ENCODE data around the gene PSMB10.

The PSMB10 gene

GRCh38 chr16:67936124-67936879 lies at the start of gene PSMB10:
TSS of gene PSMB10 (minus strand) at chr16:67936850. CDS start at chr16:67936749, 101 bp downstream.
- peak within 1 kb of the TSS; percentile 96 for H3K4me3 ChIP-seq (ENCODE audit: low read length)
- no peak for TF ChIP-seq CTCF (conservative IDR thresholded peaks at IDR 0.05; ENCODE audit: low read depth, low read length)
- no peak for DNase-seq (ENCODE audit: low read depth)

DNA sequence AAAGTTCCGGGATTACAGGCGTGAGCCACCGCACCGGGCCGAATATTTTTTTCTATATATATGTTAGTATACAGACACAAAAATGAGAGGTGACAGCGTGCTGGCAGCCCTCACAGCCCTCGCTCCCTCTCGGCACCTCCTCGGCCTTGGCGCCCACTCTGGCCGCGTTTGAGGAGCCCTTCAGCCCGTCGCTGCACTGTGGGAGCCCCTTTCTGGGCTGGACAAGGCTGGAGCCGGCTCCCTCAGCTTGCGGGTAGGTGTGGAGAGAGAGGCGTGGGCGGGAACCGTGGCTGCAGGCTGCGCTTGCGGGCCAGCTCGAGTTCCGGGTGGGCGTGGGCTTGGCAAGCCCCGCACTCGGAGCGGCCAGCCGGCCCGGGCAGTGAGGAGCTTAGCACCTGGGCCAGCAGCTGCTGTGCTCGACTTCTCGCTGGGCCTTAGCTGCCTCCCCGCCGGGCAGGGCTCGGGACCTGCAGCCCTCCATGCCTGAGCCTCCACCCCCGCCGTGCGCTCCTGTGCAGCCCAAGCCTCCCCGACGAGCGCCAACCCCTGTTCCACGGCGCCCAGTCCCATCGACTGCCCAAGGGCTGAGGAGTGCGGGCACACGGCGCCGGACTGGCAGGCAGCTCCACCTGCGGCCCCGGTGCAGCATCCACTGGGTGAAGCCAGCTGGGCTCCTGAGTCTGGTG lies 45.5 kb upstream of the PSMB10 start:
- no peak overlapping the region for H3K4me3 ChIP-seq (ENCODE audit: low read length)
- DNase-seq (ENCODE audit: low read depth), result no peak
- no peak for TF ChIP-seq CTCF (conservative IDR thresholded peaks at IDR 0.05; ENCODE audit: low read depth, low read length)

DNA sequence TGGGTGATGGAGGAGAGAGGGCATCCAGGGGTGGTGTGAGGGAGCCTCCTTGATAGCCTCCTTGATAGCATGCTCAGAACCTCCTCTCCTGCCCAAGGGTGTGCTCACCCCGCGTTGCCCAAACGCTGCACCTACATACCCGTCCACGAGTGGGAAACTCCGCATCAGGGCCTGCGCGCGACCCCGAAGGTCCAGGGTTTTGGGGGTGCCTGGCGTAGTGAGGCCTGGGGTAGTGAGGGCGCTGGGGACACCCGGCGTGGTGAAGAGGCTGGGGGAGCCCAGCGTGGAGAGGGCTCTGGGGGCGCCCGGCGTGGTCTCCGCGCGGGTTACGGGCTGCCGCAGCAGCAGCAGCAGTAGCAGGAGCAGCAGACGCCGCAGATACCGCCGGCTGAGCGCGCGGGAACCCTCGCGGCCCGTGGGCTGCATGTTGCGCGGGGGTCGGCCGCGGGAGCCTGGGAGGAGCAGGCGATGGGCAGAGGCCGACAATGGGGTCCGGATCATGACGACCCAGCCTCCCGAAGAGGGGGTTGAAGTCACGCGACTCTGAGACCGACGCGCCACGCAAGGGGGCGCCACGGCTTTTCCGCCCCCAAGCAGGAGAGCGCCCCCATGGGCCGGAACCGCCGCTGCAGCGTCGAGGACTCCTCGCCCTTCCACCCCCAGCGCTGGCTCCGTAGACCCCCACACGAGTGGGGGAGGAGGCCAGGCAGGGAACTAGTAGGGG lies 43.5 kb upstream of the PSMB10 start, which contains the start of gene DPEP3:
TSS of gene DPEP3 (minus strand) at position 545 of the 724 bp plus-strand sequence. CDS start at position 426, 119 bp downstream.
- H3K4me3 ChIP-seq (ENCODE audit: low read length), result no peak within 1 kb of the TSS
- peak; percentile 42 for TF ChIP-seq CTCF (conservative IDR thresholded peaks at IDR 0.05; ENCODE audit: low read depth, low read length)

DNA sequence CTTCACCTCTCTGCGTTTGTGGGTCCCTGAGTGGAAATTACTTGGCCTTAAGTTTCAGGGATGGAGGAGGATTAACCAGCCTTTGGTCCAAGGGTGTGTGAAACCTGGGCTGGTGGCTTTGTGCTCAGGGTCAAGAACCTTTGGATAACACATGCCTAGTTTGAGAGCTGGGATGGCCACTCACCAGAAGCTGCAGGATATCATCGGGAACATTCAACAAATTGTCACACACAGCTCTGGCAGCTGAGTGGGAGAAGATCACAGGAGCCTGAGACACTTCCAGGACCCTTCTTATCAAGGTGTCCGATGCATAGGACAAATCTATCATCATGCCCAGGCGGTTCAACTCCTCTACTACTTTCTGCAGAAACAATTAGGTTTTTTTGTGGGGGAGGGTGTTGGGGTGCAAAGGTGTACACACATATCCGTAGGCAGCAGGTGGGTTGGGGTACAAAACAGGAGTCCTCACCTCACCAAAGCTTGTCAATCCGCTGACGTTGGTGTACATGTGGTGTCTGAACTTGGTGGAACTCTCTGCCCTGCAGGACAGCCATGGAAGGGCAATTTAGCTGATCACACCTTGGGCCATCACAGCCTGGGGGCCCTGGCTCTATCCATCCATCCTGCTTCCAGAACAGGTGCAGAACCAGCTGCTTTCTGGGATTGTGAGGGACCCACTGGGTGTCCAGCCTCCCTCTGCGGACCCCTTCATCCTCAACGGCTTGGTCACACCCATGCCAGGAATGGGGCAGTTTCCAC lies 41.0 kb upstream of the PSMB10 start:
- TF ChIP-seq CTCF (conservative IDR thresholded peaks at IDR 0.05; ENCODE audit: low read depth, low read length), result no peak
- no peak for DNase-seq (ENCODE audit: low read depth)
- no peak overlapping the region for H3K4me3 ChIP-seq (ENCODE audit: low read length)

More for the DNA sequence above, 43.5 kb upstream of the PSMB10 start, which contains the start of gene DPEP3:
- DNase-seq (ENCODE audit: low read depth), result no peak

DNA sequence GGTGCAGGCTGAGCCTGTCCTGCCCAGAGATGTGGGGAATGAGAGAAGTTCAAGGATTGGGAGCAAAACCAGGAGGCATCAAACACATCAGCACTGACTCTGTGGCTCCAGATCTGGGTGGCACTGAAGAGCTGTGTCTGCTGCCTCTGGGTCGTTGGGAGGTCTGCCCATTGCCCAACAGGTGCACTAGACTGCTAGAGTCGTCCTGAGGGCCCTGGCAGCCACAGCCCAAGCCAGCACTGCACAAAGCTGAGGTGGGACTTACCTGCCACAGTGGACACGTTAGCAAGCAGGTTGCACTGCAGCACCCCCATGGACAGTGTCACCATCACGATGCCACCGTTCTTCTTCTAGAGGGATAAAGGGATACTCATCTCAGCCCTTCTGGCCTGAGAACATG lies 40.4 kb upstream of the PSMB10 start:
- H3K4me3 ChIP-seq (ENCODE audit: low read length), result no peak overlapping the region
- TF ChIP-seq CTCF (conservative IDR thresholded peaks at IDR 0.05; ENCODE audit: low read depth, low read length), result no peak
- DNase-seq (ENCODE audit: low read depth), result no peak

- DNase-seq (ENCODE audit: low read depth), result no peak
- no peak for TF ChIP-seq CTCF (conservative IDR thresholded peaks at IDR 0.05; ENCODE audit: low read depth, low read length)
- H3K4me3 ChIP-seq (ENCODE audit: low read length), result no peak overlapping the region
These were observed 39.6 kb upstream of the PSMB10 start for GRCh38 chr16:67976205-67976604.
